PC-9 (cell line): ENCODE data around the gene ESR2. TPM values are rescaled to one million over a fixed set of nuclear protein-coding genes. Genes with fewer than 3 reads are reported as not detected.
A peak's percentile ranks its signal among the peaks of the same experiment; 100 is the strongest.

Source experiments
- BruUV-seq: library from RNA; stranded (reverse); fragments of 400-500 nt; replicated peaks from 2 replicates; lab custom pipeline; 2021; lab: Mats Ljungman, UMichigan
- CTCF ChIA-PET: fragments of 300-600 bp; sonication (Branson Sonifier 250); formaldehyde crosslinking; loops from one replicate; lab custom pipeline; 2022; ENCODE audit warnings: antibody characterized with exemption; lab: Charles Lee
- POLR2A ChIA-PET: fragments of 300-600 bp; sonication (Branson Sonifier 250); formaldehyde crosslinking; loops from one replicate; lab custom pipeline; 2022; ENCODE audit warnings: antibody characterized with exemption; ENCODE audit not compliant: unreplicated experiment; lab: Charles Lee
- DNase-seq, 2 experiments: peaks; one replicate each; pipeline versions ENCODE4 v3.0.0 to v3.0.0-alpha.2; 2015 to 2022; ENCODE audit warnings: mixed read lengths in 1 of 2
- H2AFZ ChIP-seq: fragments of 200-600 bp; sonication (generic); 2 replicates; pipeline ENCODE4 v1.8.1; 2017; ENCODE audit warnings: antibody characterized with exemption
- H3F3A ChIP-seq: fragments of 200-600 bp; sonication (generic); 2 replicates; pipeline ENCODE4 v1.8.1; 2017; ENCODE audit warnings: antibody characterized with exemption, mild to moderate bottlenecking, low read depth; ENCODE audit not compliant: insufficient read depth
- H3K27ac ChIP-seq: fragments of 200-600 bp; sonication (generic); 2 replicates; pipeline ENCODE4 v1.6.1; 2016; ENCODE audit warnings: mixed run types
- H3K27me3 ChIP-seq: fragments of 200-600 bp; sonication (generic); 2 replicates; pipeline ENCODE4 v1.6.1; 2016; ENCODE audit warnings: low read depth, mixed run types; ENCODE audit not compliant: insufficient read depth
- H3K36me3 ChIP-seq: fragments of 200-600 bp; sonication (generic); 2 replicates; pipeline ENCODE4 v1.6.1; 2016; ENCODE audit warnings: low read depth, mixed run types
- H3K4me1 ChIP-seq: fragments of 200-600 bp; sonication (generic); replicated peaks from 2 replicates; pipeline ENCODE4 v1.6.1; 2016; ENCODE audit warnings: mixed run types; ENCODE audit not compliant: insufficient read depth
- H3K4me2 ChIP-seq: fragments of 200-600 bp; sonication (generic); 2 replicates; pipeline ENCODE4 v1.6.1; 2017; ENCODE audit warnings: mixed run types
- H3K4me3 ChIP-seq: fragments of 200-600 bp; sonication (generic); 2 replicates; pipeline ENCODE4 v1.6.1; 2016; ENCODE audit warnings: mixed run types
- H3K79me2 ChIP-seq: fragments of 200-600 bp; sonication (generic); 2 replicates; pipeline ENCODE4 v1.6.1; 2017; ENCODE audit warnings: low read depth, mixed run types
- H3K9me2 ChIP-seq: fragments of 200-600 bp; sonication (generic); 2 replicates; pipeline ENCODE4 v1.8.1; 2017; ENCODE audit warnings: mild to moderate bottlenecking; ENCODE audit not compliant: insufficient read depth
- H3K9me3 ChIP-seq: fragments of 200-600 bp; sonication (generic); 2 replicates; pipeline ENCODE4 v1.8.1; 2016; ENCODE audit warnings: low read depth; ENCODE audit not compliant: insufficient read depth
- H4K20me1 ChIP-seq: fragments of 200-600 bp; sonication (generic); 2 replicates; pipeline ENCODE4 v1.8.1; 2017; ENCODE audit not compliant: insufficient read depth
- EZH2 ChIP-seq: fragments of 200-600 bp; sonication (generic); IDR thresholded peaks from 2 replicates; pipeline ENCODE4 v1.8.0; 2017; ENCODE audit warnings: antibody characterized with exemption, low read depth
- intact Hi-C: fragments of 100-400 bp; cut with micrococcal nuclease; formaldehyde crosslinking; loops from one replicate; pipeline ENCODE4 v1.10.0; 2022; ENCODE audit not compliant: unreplicated experiment
- total RNA-seq: library from RNA; stranded (reverse); gene quantifications from 2 replicates; pipeline ENCODE4 v1.2.3, GENCODE V29; 2021
- TF ChIP-seq, protein P1 (sequence below): fragments of 200-600 bp; sonication (generic); conservative IDR thresholded peaks from 2 replicates; pipeline ENCODE4 v1.6.1; 2017; ENCODE audit warnings: mixed run types, antibody characterized with exemption, mild to moderate bottlenecking, moderate library complexity

Gene ESR2
- total RNA-seq, 1 experiment from 2014 or later, result 0.20 TPM

DNA sequence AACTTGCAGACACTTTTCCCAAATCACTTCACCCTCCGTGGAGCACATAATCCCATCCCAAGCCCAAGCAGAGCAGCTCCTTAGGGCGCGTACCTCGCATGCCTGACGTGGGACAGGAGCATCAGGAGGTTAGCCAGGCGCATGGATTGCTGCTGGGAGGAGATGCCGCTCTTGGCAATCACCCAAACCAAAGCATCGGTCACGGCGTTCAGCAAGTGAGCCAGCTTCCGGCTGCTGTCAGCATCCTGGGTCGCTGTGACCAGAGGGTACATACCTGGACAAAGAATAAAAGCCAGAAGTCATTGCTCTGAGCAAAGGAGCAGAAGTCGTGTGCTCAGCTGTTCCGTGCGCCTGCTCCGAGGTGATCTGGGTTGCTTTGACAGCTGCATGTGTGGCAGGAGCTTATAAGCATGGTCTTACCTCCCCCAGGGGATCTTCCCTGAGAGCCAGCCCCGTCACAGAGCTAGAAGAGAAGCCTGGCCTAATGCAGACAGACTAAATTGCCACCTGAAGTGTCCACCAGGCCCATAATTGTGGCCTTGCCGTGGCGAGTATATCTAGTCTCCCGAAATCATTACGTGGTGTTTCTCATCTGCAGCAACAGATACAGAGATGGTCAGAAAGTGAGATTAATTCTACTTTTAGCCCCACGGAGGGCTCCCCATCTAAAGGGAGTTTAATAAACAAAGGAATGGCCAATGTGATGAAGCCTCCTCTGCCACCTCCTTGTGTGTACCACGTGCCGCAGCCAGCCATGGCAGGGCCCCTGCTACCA is 59.1 kb downstream of the ESR2 start:
- H3K4me2 ChIP-seq, result no peak overlapping the region
- ChIA-PET CTCF (no interaction called here), POLR2A (interaction anchor here (0.7 kb wide), 1 partner anchor 11 kb away, joined by 3 read pairs; no protein-coding TSS in a partner anchor)
- no TSS peak for BruUV-seq
- peaks cover 21% of the 10 kb centered on the region for H3K4me1 ChIP-seq
- H2AFZ ChIP-seq, result no peak overlapping the region
- TF ChIP-seq EZH2, result no peak
- TF ChIP-seq, protein P1, sequence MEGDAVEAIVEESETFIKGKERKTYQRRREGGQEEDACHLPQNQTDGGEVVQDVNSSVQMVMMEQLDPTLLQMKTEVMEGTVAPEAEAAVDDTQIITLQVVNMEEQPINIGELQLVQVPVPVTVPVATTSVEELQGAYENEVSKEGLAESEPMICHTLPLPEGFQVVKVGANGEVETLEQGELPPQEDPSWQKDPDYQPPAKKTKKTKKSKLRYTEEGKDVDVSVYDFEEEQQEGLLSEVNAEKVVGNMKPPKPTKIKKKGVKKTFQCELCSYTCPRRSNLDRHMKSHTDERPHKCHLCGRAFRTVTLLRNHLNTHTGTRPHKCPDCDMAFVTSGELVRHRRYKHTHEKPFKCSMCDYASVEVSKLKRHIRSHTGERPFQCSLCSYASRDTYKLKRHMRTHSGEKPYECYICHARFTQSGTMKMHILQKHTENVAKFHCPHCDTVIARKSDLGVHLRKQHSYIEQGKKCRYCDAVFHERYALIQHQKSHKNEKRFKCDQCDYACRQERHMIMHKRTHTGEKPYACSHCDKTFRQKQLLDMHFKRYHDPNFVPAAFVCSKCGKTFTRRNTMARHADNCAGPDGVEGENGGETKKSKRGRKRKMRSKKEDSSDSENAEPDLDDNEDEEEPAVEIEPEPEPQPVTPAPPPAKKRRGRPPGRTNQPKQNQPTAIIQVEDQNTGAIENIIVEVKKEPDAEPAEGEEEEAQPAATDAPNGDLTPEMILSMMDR, result no peak
- H3K4me3 ChIP-seq, result no peak overlapping the region
- no peaks in the 10 kb centered on the region for H3K9me2 ChIP-seq
- H4K20me1 ChIP-seq, result no peaks in the 10 kb centered on the region
- no peaks in the 10 kb centered on the region for H3K27me3 ChIP-seq
- intact Hi-C loops, result no loop called here
- H3K79me2 ChIP-seq, result no peaks in the 10 kb centered on the region
- peaks cover 16% of the 10 kb centered on the region; the same call in 1 of the 2 replicates for H3F3A ChIP-seq
- no peak overlapping the region for H3K27ac ChIP-seq
- H3K9me3 ChIP-seq, result no peaks in the 10 kb centered on the region
- H3K36me3 ChIP-seq, result no peaks in the 10 kb centered on the region
- peak; percentile 53 to 57 for DNase-seq

DNA sequence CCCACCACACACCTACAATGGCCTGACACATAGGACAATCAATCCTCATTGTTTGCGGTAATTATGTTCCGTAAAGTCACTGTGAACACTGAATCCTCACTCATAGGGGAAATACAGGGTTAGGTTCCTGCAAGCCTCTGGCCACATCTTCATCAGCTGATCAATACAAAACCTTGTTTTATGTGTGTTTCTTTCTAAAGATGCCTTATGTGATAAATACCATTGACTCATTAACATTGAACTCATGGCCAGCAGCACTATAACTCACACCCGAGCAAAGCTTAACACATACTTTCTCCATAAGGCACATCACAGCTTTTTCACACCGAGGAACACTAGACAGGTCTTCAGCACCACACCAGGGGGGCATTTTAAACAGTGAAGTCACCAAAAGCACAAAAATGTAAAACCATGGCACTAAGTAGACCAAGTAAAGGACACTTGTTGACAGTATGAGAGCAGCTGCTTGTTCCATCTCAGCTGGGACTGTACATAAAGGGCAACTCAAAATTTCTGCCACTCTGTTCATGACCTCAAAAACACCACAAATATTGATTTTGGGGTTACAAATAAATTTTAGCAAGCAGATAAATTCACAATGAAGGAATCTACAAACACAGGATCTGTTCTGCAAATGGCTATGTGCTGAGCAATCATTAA is 60.5 kb downstream of the ESR2 start:
- BruUV-seq, result no TSS peak
- H3F3A ChIP-seq, result peaks cover 16% of the 10 kb centered on the region; the same call in 1 of the 2 replicates
- TF ChIP-seq, protein P1, result no peak
- TF ChIP-seq EZH2, result no peak
- H3K9me2 ChIP-seq, result no peaks in the 10 kb centered on the region
- no peaks in the 10 kb centered on the region for H3K27me3 ChIP-seq
- CTCF ChIA-PET, result interaction anchor here (0.6 kb wide), 1 partner anchor 70 kb away, joined by 3 read pairs; no protein-coding TSS in a partner anchor
- no peak overlapping the region for H2AFZ ChIP-seq
- DNase-seq, result no peak
- intact Hi-C loops, result no loop called here
- H4K20me1 ChIP-seq, result no peaks in the 10 kb centered on the region
- no peak overlapping the region for H3K27ac ChIP-seq
- peaks cover 21% of the 10 kb centered on the region for H3K4me1 ChIP-seq
- H3K9me3 ChIP-seq, result no peaks in the 10 kb centered on the region
- no peaks in the 10 kb centered on the region for H3K79me2 ChIP-seq
- no peak overlapping the region for H3K4me2 ChIP-seq
- POLR2A ChIA-PET, result no interaction called here
- no peak overlapping the region for H3K4me3 ChIP-seq
- no peaks in the 10 kb centered on the region for H3K36me3 ChIP-seq

GRCh38 chr14:64232944-64233343 is 61.2 kb downstream of the ESR2 start:
- intact Hi-C loops, result no loop called here
- H3K4me2 ChIP-seq, result 0 out of 2 replicates have a peak overlapping the region, but pooled peaks have one; percentile 58
- CTCF ChIA-PET, result no interaction called here

More at GRCh38 chr14:64232944-64233343, 61.2 kb downstream of the ESR2 start:
- TF ChIP-seq EZH2, result no peak
- TF ChIP-seq, protein P1, result no peak
- no peak overlapping the region for H3K4me3 ChIP-seq
- H4K20me1 ChIP-seq, result no peaks in the 10 kb centered on the region
- no TSS peak for BruUV-seq
- H3K27me3 ChIP-seq, result no peaks in the 10 kb centered on the region
- DNase-seq, result no peak
- H3K9me2 ChIP-seq, result no peaks in the 10 kb centered on the region
- H3K36me3 ChIP-seq, result no peaks in the 10 kb centered on the region
- peak overlapping the region; percentile 3; the same call in 1 of the 2 replicates for H3K27ac ChIP-seq
- H3F3A ChIP-seq, result peaks cover 16% of the 10 kb centered on the region; the same call in 1 of the 2 replicates
- no peaks in the 10 kb centered on the region for H3K9me3 ChIP-seq
- POLR2A ChIA-PET, result no interaction called here
- no peak overlapping the region for H2AFZ ChIP-seq
- no peaks in the 10 kb centered on the region for H3K79me2 ChIP-seq
- peaks cover 21% of the 10 kb centered on the region for H3K4me1 ChIP-seq
